ENCODE data around the gene ADCY9.

- no peak for TF ChIP-seq CTCF (IDR thresholded peaks at IDR 0.05)
- no peak for TF ChIP-seq POLR2A (IDR thresholded peaks at IDR 0.05)
Observed at GRCh38 chr16:4142268-4142667, 26.0 kb upstream of the ADCY9 start.

All from tibial nerve (tissue), 3 donors.